Calu3 (cell line): ENCODE data around the gene CYFIP2. TPM values are rescaled to one million over a fixed set of nuclear protein-coding genes. Genes with fewer than 3 reads are reported as not detected.

ENCODE experiments used
- BruUV-seq: library from RNA; stranded (reverse); fragments of 400-500 nt; replicated peaks from 2 replicates; lab custom pipeline; 2021; lab: Mats Ljungman, UMichigan
- CTCF ChIA-PET: fragments of 300-600 bp; sonication (Branson Sonifier 250); formaldehyde crosslinking; loops from one replicate; lab custom pipeline; 2022; ENCODE audit warnings: antibody characterized with exemption; lab: Charles Lee
- DNase-seq: peaks from one replicate; pipeline ENCODE4 v3.0.0; 2022
- H3K27ac Mint-ChIP-seq: one replicate; pipeline ENCODE4 v1.8.0; 2022; ENCODE audit warnings: mixed read lengths; ENCODE audit not compliant: unreplicated experiment
- H3K27me3 Mint-ChIP-seq: one replicate; pipeline ENCODE4 v1.8.0; 2022; ENCODE audit warnings: mixed read lengths; ENCODE audit not compliant: unreplicated experiment
- H3K36me3 Mint-ChIP-seq: one replicate; pipeline ENCODE4 v1.8.0; 2022; ENCODE audit warnings: mild to moderate bottlenecking, moderate library complexity, mixed read lengths; ENCODE audit not compliant: insufficient read depth, unreplicated experiment
- H3K4me1 Mint-ChIP-seq: one replicate; pipeline ENCODE4 v1.8.0; 2022; ENCODE audit warnings: mild to moderate bottlenecking, low read depth, mixed read lengths; ENCODE audit not compliant: unreplicated experiment
- H3K4me3 Mint-ChIP-seq: one replicate; pipeline ENCODE4 v1.8.0; 2022; ENCODE audit warnings: mild to moderate bottlenecking, low read depth, moderate library complexity, mixed read lengths; ENCODE audit not compliant: unreplicated experiment
- H3K9me3 Mint-ChIP-seq: one replicate; pipeline ENCODE4 v1.8.0; 2022; ENCODE audit warnings: low read depth, mixed read lengths; ENCODE audit not compliant: unreplicated experiment
- CTCF ChIP-seq: fragments of 200-600 bp; IDR thresholded peaks from one replicate; pipeline ENCODE4 v1.8.0; 2022; ENCODE audit warnings: antibody characterized with exemption; ENCODE audit not compliant: unreplicated experiment
- intact Hi-C: fragments of 100-400 bp; cut with micrococcal nuclease; formaldehyde crosslinking; loops from one replicate; pipeline ENCODE4 v1.10.0; 2022; ENCODE audit not compliant: unreplicated experiment
- total RNA-seq: library from RNA; stranded (reverse); gene quantifications from 2 replicates; pipeline ENCODE4 v1.2.3, GENCODE V29; 2022

Gene CYFIP2
- total RNA-seq, 1 experiment from 2014 or later: 37.8 TPM

GRCh38 chr5:157295247-157295646 is 29.3 kb downstream of the CYFIP2 start:
- CTCF ChIA-PET: no interaction called here
- BruUV-seq: no TSS peak

GRCh38 chr5:157300564-157300963 is 34.6 kb downstream of the CYFIP2 start:
- no peak for TF ChIP-seq CTCF
- no peaks in the 10 kb centered on the region for H3K36me3 Mint-ChIP-seq
- CTCF ChIA-PET: no interaction called here
- H3K27me3 Mint-ChIP-seq: no peaks in the 10 kb centered on the region
- no peak overlapping the region for H3K27ac Mint-ChIP-seq
- no TSS peak for BruUV-seq
- H3K4me3 Mint-ChIP-seq: no peak overlapping the region
- no peaks in the 10 kb centered on the region for H3K9me3 Mint-ChIP-seq
- intact Hi-C loops: no loop called here
- no peaks in the 10 kb centered on the region for H3K4me1 Mint-ChIP-seq
- no peak for DNase-seq

More at GRCh38 chr5:157295247-157295646, 29.3 kb downstream of the CYFIP2 start:
- no peak for DNase-seq
- no peak for TF ChIP-seq CTCF
- Mint-ChIP-seq H3K27ac (no peak overlapping the region), H3K4me1 (peaks cover 17% of the 10 kb centered on the region), H3K4me3 (no peak overlapping the region), H3K36me3 (peaks cover 9% of the 10 kb centered on the region), H3K27me3 (no peaks in the 10 kb centered on the region), H3K9me3 (no peaks in the 10 kb centered on the region)
- intact Hi-C loops: no loop called here

- intact Hi-C loops: no loop called here
- Mint-ChIP-seq H3K4me1 (no peaks in the 10 kb centered on the region), H3K4me3 (no peak overlapping the region), H3K36me3 (no peaks in the 10 kb centered on the region), H3K9me3 (no peaks in the 10 kb centered on the region), H3K27ac (no peak overlapping the region), H3K27me3 (no peaks in the 10 kb centered on the region)
- no peak for TF ChIP-seq CTCF
- CTCF ChIA-PET: no interaction called here
- BruUV-seq: no TSS peak
- DNase-seq: no peak
These were observed 35.1 kb downstream of the CYFIP2 start for GRCh38 chr5:157301066-157301465.

- no peaks in the 10 kb centered on the region for H3K27me3 Mint-ChIP-seq
- no peak overlapping the region for H3K4me3 Mint-ChIP-seq
- H3K27ac Mint-ChIP-seq: no peak overlapping the region
- no peaks in the 10 kb centered on the region for H3K4me1 Mint-ChIP-seq
- DNase-seq: no peak
- intact Hi-C loops: no loop called here
- H3K36me3 Mint-ChIP-seq: no peaks in the 10 kb centered on the region
- no peaks in the 10 kb centered on the region for H3K9me3 Mint-ChIP-seq
- CTCF ChIA-PET: no interaction called here
- TF ChIP-seq CTCF: no peak
- no TSS peak for BruUV-seq
These were observed 37.1 kb downstream of the CYFIP2 start for GRCh38 chr5:157303023-157303422.
